Endodermal cell (in vitro differentiated cells): ENCODE measurements around the gene AADAT. TPM values are rescaled to one million over a fixed set of nuclear protein-coding genes. Genes with fewer than 3 reads are reported as not detected.

ENCODE experiments used
- DNase-seq: peaks from one replicate; pipeline ENCODE4 v3.0.0-alpha.2; 2017
- H3K27ac ChIP-seq: 2 replicates; pipeline ENCODE4 v1.5.1; 2013; ENCODE audit warnings: mild to moderate bottlenecking, low read depth, low read length, moderate library complexity
- H3K27me3 ChIP-seq: 2 replicates; pipeline ENCODE4 v1.6.1; 2013; ENCODE audit warnings: mild to moderate bottlenecking, low read length, moderate library complexity; ENCODE audit not compliant: insufficient read depth, control insufficient read depth, poor library complexity, severe bottlenecking
- H3K36me3 ChIP-seq: 2 replicates; pipeline ENCODE4 v1.7.0; 2013; ENCODE audit warnings: mild to moderate bottlenecking, low read length, moderate library complexity; ENCODE audit not compliant: control insufficient read depth, insufficient read depth
- H3K4me1 ChIP-seq: one replicate; pipeline ENCODE4 v1.7.0; 2013; ENCODE audit warnings: low read length; ENCODE audit not compliant: control insufficient read depth, insufficient read depth
- H3K4me3 ChIP-seq: 2 replicates; pipeline ENCODE4 v1.5.1; 2013; ENCODE audit warnings: mild to moderate bottlenecking, low read length, moderate library complexity
- H3K9ac ChIP-seq: 2 replicates; pipeline ENCODE4 v1.6.1; 2013; ENCODE audit warnings: mild to moderate bottlenecking, low read length, moderate library complexity; ENCODE audit not compliant: poor library complexity, severe bottlenecking; ENCODE audit errors: extremely low read depth
- H3K9me3 ChIP-seq: 2 replicates; pipeline ENCODE4 v1.6.1; 2013; ENCODE audit warnings: mild to moderate bottlenecking, low read length, moderate library complexity; ENCODE audit not compliant: control insufficient read depth
- H3K27ac Mint-ChIP-seq: 2 replicates; pipeline ENCODE4 v1.8.0; 2020; ENCODE audit warnings: mixed read lengths
- H3K27me3 Mint-ChIP-seq: 2 replicates; pipeline ENCODE4 v1.8.0; 2021; ENCODE audit warnings: mild to moderate bottlenecking, mixed read lengths; ENCODE audit not compliant: insufficient read depth
- H3K36me3 Mint-ChIP-seq: 2 replicates; pipeline ENCODE4 v1.8.0; 2020; ENCODE audit warnings: low read depth, mixed read lengths
- H3K4me1 Mint-ChIP-seq: 2 replicates; pipeline ENCODE4 v1.8.0; 2020; ENCODE audit warnings: mixed read lengths
- H3K4me3 Mint-ChIP-seq: 2 replicates; pipeline ENCODE4 v1.8.0; 2020; ENCODE audit warnings: mild to moderate bottlenecking, moderate library complexity, mixed read lengths
- H3K9me3 Mint-ChIP-seq: 2 replicates; pipeline ENCODE4 v1.8.0; 2020; ENCODE audit warnings: mild to moderate bottlenecking, mixed read lengths
- WGBS, 2 experiments: methylation state at CpG; one replicate each; pipeline versions ENCODE4 v1.1.5 to v1.1.7; 2013; ENCODE audit warnings: missing lambda C conversion rate in 2 of 2, mixed read lengths in 1 of 2; ENCODE audit not compliant: insufficient coverage in 1 of 2, insufficient read length in 1 of 2; 5-methylcytosine and 5-hydroxymethylcytosine counted together
- total RNA-seq, 2 donors: library from RNA; stranded (reverse); fragmentation: NEBNext Ultra II Directional in 1 of 2; extraction: Animal tissue kit (Norgen Biotek cat#: 25700) in 1 of 2; gene quantifications; 2 replicates in 1 of 2; 3 replicates in 1 of 2; pipeline ENCODE4 v1.2.1, GENCODE V29; 2021
- TF ChIP-seq, protein P1 (sequence below): fragments of 200-600 bp; sonication (generic); conservative IDR thresholded peaks from 2 replicates; pipeline ENCODE4 v1.5.0; 2021; ENCODE audit warnings: antibody characterized with exemption, mild to moderate bottlenecking

Gene AADAT
- total RNA-seq, 2 donors from 2014 or later = 34.4 to 42.3 TPM

DNA sequence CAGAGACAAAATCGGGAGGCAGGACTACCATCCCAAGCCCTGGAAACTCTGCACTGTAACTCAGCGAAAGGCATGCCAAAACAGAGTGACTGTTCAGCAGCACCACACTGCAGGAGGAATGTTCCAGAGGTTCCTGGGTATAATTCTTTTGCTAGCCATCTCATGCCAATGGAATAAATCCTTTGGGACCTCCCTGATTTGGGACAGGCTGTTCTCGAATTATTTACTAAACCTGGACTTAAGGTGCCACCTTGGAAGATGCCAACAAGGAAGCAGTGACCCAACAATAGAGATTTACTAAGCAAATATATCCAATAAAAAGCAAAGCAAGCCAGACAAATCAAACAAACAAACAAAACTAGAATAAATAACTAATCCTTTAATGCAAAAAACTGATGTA lies 9.3 kb downstream of the AADAT start:
- no peak for DNase-seq
- Mint-ChIP-seq H3K4me3 (no peak overlapping the region), H3K36me3 (peaks cover 87% of the 10 kb centered on the region), H3K4me1 (peaks cover 9% of the 10 kb centered on the region), H3K9me3 (no peaks in the 10 kb centered on the region), H3K27me3 (no peaks in the 10 kb centered on the region), H3K27ac (no peak overlapping the region)
- TF ChIP-seq, protein P1, sequence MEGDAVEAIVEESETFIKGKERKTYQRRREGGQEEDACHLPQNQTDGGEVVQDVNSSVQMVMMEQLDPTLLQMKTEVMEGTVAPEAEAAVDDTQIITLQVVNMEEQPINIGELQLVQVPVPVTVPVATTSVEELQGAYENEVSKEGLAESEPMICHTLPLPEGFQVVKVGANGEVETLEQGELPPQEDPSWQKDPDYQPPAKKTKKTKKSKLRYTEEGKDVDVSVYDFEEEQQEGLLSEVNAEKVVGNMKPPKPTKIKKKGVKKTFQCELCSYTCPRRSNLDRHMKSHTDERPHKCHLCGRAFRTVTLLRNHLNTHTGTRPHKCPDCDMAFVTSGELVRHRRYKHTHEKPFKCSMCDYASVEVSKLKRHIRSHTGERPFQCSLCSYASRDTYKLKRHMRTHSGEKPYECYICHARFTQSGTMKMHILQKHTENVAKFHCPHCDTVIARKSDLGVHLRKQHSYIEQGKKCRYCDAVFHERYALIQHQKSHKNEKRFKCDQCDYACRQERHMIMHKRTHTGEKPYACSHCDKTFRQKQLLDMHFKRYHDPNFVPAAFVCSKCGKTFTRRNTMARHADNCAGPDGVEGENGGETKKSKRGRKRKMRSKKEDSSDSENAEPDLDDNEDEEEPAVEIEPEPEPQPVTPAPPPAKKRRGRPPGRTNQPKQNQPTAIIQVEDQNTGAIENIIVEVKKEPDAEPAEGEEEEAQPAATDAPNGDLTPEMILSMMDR = no peak
- Histone ChIP-seq H3K4me3 (no peak overlapping the region), H3K27ac (no peak overlapping the region), H3K27me3 (no peaks in the 10 kb centered on the region), H3K9ac (no peak overlapping the region), H3K4me1 (no peaks in the 10 kb centered on the region), H3K36me3 (peaks cover 96% of the 10 kb centered on the region), H3K9me3 (peaks cover 11% of the 10 kb centered on the region)
- 80% methylated on average over 3 of the region's 3 CpGs for WGBS, 2 experiments

DNA sequence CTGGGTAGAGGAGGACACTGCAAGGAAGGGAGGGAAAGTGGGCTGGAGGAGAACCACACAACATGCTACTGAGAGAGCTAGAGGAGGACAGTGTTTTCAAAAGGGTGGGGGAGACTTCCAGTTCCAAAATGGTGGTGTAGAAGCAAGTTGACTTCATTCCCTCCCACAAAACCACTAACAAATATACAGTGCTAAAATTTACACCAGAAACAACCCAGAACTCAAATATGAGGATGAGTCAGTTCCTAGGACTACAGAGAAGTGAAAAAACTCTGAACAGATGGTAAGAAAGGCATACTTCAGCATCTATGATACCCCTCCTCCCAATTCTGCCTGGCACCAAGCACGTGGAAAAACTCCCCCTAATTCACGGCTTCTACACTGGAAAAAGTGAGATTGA lies 9.8 kb downstream of the AADAT start:
- Mint-ChIP-seq H3K4me3 (no peak overlapping the region), H3K4me1 (peaks cover 9% of the 10 kb centered on the region), H3K27ac (no peak overlapping the region), H3K27me3 (no peaks in the 10 kb centered on the region), H3K9me3 (no peaks in the 10 kb centered on the region), H3K36me3 (peaks cover 85% of the 10 kb centered on the region)
- TF ChIP-seq, protein P1 = no peak
- Histone ChIP-seq H3K27ac (no peak overlapping the region), H3K4me3 (no peak overlapping the region), H3K4me1 (no peaks in the 10 kb centered on the region), H3K9ac (no peak overlapping the region), H3K9me3 (peaks cover 11% of the 10 kb centered on the region), H3K27me3 (no peaks in the 10 kb centered on the region), H3K36me3 (peaks cover 96% of the 10 kb centered on the region)
- 96% methylated on average over 2 of the region's 2 CpGs; no CpG with 5 or more reads in 1 of the 2 experiments for WGBS, 2 experiments
- no peak for DNase-seq

DNA sequence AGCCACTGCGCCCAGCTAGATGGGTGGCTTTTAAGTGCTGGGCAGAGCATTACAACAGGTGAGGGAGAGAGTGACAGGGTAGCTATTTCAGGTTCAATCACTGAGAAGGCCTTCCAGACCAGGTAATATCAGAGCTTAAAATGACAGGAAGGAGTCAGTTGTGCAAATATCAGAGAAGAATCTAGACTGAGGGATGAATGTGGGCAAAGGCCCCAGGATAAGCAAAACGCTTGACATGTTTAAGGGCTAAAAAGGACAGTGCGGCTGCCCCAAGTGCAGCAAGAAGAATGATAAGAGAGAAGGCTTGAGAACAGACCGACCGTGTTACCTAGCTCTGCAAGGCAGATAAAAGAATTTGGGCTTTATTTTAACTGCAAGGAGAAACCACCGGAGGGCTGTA lies 18.6 kb downstream of the AADAT start:
- peaks cover 90% of the 10 kb centered on the region for H3K36me3 ChIP-seq
- no peaks in the 10 kb centered on the region for H3K4me1 Mint-ChIP-seq
- H3K27me3 Mint-ChIP-seq = no peaks in the 10 kb centered on the region
- H3K9me3 ChIP-seq = no peaks in the 10 kb centered on the region
- TF ChIP-seq, protein P1 = no peak
- H3K36me3 Mint-ChIP-seq = peaks cover 67% of the 10 kb centered on the region
- no peaks in the 10 kb centered on the region for H3K27me3 ChIP-seq
- DNase-seq = no peak
- no peak overlapping the region for H3K9ac ChIP-seq
- no peak overlapping the region for H3K4me3 ChIP-seq
- H3K4me3 Mint-ChIP-seq = no peak overlapping the region
- no peak overlapping the region for H3K27ac ChIP-seq
- no peaks in the 10 kb centered on the region for H3K9me3 Mint-ChIP-seq
- no peak overlapping the region for H3K27ac Mint-ChIP-seq
- 92 to 93% methylated on average over 6 of the region's 6 CpGs for WGBS, 2 experiments
- no peaks in the 10 kb centered on the region for H3K4me1 ChIP-seq
